HG03060 (cell line): ENCODE measurements around the gene GALNTL6.
"Not testable (repeated sequence)": the region's sequence is repeated elsewhere in the genome, so short reads cannot be mapped to it uniquely, and the experiment has no call there.

Experiments
- ATAC-seq: cut with Tn5 transposase; IDR thresholded peaks from one replicate; pipeline ENCODE4 v1.9.1; 2021; ENCODE audit warnings: low read depth, moderate number of reproducible peaks; ENCODE audit not compliant: unreplicated experiment

GALNTL6 gene

DNA sequence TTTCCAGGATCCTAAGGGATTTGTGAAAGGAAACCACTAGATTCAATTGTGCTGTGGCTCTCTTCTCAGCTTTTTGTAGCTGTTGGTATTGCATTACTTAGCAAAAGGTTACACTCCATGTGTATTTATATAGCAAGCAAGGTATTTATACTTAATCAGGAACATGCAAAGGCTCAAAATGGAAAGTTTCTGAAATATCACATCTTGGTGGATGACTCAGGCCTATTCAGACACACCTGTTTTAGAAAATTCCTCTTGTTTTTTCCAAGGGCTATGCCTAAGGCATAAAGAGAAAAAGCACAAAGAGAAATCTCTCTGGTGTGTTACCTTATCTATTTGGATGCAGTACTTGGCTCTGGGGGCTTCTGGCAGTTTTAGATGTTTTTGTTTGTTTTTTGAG, 1211.0 kb downstream of the GALNTL6 start:
- ATAC-seq, result no peak

DNA sequence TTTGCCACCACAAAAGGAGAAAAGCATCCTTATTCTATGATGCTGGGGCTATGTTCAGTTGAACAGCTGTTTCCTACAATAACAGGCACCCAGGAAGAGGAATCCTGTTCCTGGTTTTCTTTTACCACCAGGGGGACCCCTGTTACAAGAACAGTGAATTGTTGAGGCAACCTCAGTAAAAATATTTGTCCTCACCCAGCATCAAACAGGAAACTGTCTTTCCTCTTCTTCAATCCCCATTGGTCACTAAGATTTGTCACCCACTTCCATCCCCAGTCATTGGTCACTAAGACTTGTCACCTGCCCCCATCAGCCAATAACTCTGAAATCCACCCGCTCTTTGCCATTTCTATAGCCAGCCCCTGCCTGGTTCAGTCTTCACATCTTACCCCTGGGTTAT, 1211.9 kb downstream of the GALNTL6 start:
- no peak for ATAC-seq

DNA sequence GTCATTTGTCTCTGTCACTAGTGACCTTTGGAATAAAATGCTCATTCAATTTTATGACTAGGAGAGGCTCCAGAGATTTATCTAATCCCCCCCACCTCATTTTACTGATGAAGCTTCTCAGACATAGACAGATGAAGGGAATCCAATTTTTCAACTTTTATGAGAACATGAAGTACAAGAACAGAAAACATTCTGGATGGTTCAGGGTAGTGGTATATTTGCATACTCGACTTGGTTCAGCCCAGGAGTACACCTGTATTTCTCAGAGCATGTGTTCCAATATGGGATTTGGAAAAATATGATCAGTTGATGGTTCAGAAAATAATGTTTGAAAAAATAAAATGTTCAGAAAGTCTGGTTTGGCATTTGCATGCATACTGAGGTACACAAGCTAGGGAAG, 1224.0 kb downstream of the GALNTL6 start:
- ATAC-seq, result no peak

DNA sequence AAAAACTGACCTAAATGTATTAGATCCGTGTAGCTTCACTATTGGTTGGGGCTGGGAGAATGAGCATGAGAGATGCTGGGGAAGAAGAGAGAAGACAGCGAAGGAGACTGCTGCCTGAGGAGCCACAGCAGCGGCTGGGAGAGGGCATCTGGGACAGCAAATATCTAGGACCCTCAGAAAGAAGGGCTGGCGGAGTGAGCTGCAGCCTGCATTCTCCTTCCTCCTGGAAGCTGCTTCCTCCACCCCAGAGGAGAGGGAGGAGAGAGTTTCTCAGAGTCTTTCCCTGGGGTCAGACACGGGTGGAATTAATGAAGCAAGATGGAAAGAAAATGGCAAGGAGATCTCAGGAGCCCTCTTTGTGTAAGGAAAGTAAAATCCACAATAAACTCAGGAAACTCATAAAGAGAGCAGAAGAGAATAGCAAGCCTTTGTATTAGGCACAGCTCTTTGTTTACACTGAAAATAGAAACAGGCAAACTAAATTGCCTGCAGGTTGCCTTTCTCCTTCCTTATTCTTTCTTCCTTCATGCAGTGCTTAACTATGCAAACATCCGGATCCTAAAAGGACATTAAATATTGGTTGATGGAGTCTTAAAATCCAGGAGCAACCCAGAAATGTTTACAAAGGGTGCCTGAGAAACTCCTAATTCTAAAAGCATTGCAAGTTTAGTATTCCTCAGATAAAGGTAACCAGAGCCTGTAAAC, 1225.1 kb downstream of the GALNTL6 start:
- ATAC-seq, result no peak

DNA sequence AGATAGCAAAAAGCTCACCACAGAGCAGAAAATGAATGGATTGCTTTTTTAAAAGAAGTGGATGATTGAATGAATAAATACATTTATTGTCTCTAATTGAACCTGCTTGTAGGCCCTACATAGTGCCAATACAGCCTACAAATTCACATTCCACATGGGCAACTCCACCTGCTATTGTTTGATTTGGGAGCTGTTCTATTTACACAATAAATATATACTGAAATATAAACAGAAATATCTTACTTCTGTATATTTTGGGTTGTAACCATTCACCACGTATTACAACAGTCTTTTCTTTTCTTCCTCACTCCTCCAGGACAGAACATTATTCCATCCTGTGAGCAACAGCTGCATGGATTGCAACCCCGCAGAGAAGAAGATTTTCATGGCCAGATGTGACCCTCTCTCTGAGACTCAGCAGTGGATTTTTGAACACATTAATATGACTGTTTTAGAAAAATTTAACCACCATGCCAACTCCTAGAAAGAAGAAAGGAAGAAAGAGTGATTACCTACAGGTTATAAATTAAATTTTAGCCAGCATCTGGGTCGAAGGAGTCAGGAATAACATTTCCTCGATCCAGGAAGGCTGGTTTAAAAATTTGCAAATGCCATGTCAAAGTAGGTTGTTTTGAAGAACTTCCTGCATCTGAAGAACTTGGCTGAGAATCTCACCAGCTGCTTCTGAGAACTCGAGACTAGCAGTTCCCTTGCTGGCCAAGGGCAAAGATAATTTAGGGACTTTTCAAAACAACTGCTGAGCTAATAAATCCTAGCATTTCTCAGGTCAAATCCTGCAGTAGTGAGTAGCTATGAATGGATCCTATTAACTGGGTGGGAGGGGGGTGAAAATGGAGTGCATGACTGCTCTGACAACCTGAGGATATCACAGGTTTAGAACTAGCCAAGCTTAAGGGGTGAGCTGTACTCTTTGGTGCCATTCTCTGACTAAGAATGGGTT, 1226.7 kb downstream of the GALNTL6 start:
- no peak for ATAC-seq

DNA sequence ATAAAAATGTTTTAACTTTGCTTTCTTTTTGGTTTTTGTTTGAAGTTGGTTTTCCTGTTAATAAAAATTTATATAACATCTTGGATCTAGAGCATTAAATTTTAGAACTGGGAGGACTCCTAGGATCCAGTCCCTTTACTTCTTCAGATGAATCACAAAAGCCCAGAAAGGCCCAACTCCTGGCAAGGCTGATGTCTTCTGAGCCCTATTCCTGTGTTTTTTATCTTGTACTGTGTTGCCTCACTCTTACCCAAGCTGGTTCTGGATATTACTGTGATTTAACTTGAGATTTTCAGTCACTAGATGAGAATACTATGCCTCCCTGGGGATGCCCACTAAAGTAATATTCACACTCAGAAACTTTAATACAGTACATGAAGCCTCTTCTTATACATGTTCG, 1228.3 kb downstream of the GALNTL6 start:
- ATAC-seq, result no peak

DNA sequence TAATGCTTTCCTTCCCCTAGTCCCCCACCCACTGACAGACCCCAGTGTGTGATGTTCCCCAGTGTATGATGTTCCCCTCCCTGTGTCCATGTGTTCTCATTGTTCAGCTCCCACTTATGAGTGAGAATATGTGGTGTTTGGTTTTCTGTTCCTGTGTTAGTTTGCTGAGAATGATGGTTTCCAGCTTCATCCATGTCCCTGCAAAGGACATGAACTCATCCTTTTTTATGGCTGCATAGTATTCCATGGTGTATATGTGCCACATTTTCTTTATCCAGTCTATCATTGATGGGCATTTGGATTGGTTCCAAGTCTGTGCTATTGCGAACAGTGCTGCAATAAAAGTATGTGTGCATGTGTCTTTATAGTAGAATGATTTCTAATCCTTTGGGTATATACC, 1228.9 kb downstream of the GALNTL6 start:
- not testable (repeated sequence) for ATAC-seq

DNA sequence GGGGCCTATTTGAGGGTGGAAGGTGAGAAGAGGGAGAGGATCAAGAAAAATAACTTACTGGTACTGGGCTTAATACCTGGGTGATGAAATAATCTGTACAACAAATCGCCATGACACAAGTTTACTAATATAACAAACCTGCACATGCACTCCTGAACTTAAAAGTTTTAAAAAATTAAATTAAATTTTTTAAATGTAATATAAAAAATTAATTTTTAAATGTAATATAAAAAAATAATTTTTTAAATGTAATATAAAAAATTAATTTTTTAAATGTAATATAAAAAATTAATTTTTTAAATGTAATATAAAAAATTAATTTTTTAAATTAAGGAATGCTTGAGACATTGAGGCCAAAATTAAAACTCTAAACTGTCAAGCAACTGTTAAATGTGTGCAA, 1231.1 kb downstream of the GALNTL6 start:
- ATAC-seq, result no peak

DNA sequence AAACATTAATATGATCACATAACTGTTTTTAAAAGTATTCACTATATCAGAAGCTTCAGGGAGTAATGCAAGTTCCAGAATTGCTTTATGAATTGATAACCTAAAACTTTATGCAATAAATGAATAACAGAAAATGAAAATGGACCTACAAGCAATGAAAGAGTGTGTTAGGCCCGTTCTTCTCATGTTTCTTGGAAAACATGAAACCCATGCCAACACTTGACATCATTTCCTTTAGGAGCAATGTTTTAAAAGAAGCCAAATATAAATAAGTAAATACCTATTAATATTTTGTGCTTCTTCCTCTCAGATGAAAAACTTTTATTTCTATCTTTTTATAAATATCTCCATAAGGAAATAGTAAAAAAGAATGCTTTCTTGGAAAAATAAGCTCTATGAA, 1232.4 kb downstream of the GALNTL6 start:
- ATAC-seq, result no peak

DNA sequence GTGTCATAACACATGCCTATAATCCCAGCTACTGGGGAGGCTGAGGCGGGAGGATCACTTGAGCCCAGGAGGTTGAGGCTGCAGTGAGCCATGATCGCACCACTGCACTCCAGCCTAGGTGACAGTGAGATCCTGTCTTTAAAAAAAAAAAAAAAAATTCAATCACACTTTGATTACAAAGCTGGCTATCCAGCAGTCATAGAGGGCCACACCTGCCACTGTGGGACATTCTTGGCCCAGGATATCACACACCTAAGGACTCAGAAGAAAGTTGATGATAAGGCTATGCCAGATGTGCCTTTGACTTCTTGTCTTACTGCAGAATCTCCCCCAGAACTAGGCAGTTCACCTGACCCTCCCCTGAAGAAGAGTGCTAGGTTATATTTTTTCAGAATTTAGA, 1232.9 kb downstream of the GALNTL6 start:
- no peak for ATAC-seq

DNA sequence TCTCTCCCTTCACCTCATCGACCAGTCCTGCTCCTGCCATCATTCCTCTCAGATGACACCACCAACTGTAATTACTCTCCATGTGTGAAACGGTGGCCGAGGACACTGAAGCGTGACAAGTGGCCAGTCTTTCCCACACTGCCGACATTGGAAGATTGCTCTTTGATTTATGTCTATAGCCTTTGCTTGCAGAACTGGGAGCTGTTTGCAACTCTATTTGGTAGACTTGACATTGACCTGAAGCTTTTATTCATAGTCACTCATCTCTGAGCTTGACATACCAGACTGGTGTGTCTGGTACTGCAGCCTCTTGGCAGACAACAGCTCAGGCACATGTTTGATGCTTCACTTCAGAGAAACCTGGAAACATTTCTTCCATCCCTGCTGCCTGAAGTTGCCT, 1233.6 kb downstream of the GALNTL6 start:
- ATAC-seq, result no peak

DNA sequence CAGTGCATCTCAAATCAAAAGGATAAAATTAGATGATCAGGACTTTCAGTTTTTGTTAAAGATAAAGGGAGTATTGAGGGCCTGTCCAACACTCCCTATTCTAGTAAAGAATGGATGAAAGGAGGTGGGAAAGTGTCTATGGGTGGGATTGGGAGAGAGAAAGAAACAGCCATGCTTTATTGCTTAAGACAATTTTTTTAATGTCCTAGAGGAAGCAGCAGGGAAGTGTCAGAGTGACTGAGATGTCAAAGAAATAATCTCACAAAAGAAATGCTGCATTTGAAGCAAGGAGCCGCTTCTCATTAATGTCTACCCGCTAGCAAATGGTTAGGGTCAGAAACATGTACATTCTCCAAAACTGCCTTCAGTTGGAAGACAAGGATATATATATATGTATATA, 1238.0 kb downstream of the GALNTL6 start:
- ATAC-seq, result no peak

DNA sequence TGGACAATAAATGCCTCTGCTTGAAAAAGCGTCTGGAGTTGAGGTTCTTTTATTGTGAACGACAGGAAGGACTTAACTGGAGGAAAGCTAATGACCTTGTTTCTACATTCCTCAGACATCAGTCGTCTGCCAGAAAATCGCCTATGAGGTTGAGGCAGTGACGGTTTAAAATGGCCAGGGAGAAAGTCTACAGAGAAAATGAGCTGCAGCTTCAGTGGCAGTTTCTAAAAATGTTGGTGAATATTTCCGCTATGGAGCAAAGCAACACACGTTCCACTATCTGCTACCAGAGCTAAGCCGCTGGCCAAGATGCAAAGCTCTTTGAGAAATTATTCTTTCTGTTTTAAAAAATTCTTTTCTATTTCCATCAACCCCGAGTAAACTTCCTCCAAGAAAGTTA, 1238.5 kb downstream of the GALNTL6 start:
- ATAC-seq, result no peak

DNA sequence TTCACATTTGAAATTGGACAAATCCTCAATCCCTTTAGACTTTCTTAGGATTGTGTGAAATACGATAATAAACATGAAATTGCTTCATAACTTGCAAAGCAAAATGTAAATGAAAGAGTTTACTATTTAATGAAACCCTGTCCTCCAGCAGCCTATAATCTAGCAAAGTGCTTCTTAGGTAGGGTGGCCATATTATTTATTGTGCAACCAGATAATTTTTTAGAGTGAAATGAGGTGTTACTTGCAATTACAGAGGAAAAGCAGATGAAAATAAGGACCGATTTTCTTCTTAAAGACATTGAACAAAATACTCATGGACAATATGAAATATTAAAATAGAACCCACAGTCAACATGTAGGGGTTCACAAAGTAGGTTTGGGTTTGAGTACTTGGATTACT, 1239.2 kb downstream of the GALNTL6 start:
- no peak for ATAC-seq

DNA sequence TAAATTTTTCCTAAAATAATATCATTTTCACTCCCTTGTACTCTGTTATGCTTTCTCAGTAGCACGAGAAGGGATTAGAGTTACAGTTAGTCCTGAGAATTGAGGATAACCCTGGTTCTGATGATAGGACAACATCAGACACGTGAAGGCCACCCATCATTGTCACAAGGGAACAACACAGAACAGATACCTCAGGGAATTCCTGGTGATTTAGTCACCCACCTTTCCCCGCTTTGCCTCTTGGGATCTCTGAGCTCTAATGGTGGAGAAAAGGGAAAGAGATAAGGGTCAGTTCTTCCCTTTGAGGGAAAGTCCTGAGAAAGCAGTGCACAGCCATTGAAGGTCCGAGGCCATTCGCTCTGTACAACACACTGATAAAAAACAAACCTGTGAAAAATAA, 1243.1 kb downstream of the GALNTL6 start:
- no peak for ATAC-seq

DNA sequence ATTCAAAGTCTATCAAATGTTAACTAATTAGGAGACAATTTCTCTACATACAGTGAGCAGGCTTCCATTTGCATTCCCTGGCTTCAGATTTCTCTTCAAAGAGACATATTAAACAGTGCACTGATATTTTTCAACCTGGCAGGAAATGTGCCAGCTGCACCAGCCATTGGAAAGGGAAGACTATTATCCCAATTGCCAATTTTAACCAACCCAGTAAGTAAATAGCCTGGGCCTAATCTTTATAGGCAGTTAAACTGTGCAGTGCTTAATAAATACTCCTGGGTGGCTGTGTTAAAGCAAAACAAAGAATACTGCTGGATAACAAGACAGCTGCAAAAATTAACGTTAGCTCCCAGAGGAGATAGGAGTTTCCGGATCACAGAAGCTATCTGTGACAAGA, 1243.5 kb downstream of the GALNTL6 start:
- no peak for ATAC-seq

DNA sequence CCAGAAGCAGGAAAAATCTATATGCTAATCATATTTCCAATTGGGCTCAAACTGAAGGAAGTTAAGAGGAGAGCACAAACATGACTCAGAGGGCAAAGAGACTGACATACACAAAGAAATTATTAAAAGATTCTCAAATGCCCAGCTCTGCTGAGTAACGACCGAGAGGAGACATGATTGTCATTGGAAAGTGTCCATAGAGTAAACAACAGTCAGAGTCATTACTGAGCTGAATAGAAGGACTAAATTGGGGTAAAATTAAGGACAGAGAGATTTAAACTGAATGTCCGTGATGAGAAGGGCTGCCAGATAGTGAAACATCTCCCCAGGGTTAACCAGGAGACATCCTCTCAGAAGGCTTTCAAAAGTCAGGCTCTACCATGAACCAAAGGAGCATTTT, 1244.2 kb downstream of the GALNTL6 start:
- ATAC-seq, result no peak

DNA sequence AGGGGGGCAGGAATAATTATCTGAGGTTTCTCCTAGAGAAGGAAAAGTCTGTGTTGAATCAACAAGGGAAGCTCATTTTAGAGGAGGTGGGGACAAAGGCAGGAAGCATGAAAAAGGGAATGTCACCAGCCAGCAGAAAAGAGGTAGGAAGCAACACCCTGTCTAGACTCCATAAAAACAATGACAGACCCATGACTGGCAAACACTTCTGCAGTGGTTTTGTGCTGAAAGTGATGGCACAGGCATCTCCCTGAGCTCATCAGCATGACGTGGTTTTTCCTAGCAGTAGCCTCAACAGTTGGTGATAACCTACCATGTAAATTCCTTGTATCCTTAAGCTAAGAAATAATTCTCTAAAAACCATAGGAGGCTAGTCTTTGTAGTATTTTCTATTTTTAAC, 1244.7 kb downstream of the GALNTL6 start:
- no peak for ATAC-seq

DNA sequence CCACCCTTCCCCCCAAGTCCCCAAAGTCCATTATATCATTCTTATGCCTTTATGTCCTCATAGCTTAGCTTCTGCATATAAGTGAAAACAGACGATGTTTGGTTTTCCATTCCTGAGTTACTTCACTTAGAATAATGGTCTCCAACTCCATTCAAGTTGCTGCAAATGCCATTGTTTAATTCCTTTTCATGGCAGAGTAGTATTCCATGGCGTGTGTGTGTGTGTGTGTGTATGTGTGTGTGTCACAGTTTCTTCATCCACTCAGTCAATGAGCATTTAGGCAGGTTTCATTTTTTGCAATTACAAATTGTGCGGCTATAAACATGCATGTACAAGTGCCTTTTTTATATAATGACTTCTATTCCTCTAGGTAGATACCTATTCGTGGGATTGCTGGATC, 1248.0 kb downstream of the GALNTL6 start:
- ATAC-seq, result no peak

DNA sequence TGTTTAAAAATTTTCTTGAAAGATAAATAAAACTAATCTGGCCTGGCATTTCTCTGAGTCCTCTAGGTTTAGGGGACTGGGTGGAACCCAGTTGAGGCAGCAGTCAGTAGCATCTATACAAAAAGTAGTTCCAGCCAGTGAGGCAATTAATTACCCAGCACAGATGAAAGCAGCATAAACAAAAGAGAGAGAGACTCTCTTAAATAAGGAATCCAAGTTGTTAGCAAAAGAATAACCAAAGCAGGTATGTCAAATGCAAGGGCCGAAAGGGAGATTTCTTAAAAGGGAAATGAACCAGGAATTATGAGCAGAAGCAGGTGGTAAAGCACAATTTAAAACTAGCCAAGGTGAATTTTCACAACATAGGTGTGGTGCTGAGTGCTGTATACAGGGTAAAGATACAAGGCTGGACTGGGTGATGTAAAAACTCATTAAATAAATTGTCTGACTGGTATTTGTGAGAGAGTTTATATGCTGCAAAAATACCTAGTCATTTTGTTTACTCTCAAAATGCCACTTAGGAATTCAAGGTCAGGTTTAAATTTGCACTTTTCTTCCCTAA, 1260.8 kb downstream of the GALNTL6 start:
- ATAC-seq, result no peak

DNA sequence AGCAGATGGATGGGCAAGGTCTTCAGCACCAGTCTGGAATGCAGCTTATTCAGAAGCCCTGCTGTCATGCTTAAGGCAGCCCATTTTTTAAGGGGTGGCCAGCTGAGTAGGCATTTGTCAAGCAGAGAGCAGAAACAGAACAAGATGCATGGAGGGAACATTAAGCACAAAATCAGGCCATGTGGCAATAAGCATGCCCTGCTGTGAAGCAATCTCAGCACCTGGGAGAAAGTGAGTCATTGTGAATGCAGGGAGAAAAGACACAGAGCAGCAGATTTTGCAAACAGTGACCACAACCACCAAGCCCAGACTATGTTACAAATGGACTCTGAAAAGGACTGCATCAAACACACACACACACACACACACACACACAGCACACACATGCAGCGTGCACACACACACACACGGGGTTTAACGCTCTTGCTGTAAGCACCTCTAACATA, 1261.3 kb downstream of the GALNTL6 start:
- ATAC-seq, result no peak
